Forelimb muscle (tissue), 1 donor: ENCODE results near the gene CHST5. TPM values are rescaled to one million over a fixed set of nuclear protein-coding genes. Genes with fewer than 3 reads are reported as not detected.

Experiments
- DNase-seq: peaks from one replicate; pipeline ENCODE4 v3.0.0-alpha.2; 2013; ENCODE audit warnings: low read depth
- polyA plus RNA-seq: library from polyadenylated mRNA; unstranded; fragments of 120-200 nt; gene quantifications from one replicate; pipeline ENCODE4 v1.2.1, GENCODE V29; 2013; ENCODE audit not compliant: insufficient read length

CHST5 gene
- polyA plus RNA-seq, result 0.27 TPM

DNA sequence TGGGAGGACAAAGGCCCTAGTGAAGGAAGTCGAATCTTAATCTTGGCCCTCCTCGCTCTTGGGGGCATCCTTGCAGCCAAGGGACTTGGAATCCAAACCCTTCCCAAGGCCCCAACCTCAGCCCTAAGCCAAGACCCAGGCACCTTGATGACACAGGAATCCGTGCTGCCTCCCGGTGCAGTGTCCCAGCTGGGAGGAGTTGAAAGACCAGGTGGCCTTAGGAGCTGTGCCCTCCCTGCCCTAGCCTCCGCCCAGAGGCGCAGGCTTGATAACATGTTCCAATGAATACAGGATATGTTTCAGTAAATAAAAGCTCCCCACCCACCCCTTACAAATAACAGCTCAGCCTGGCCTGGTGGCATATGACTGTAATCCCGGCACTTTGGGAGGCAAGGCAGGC is at the start of gene CHST5:
CHST5 (minus strand) TSS at position 208 of the 400 bp plus-strand sequence. CDS start 5,724 bp downstream, outside the sequence.
- DNase-seq, result no peak

GRCh38 chr16:75584108-75584507 is 48.2 kb upstream of the CHST5 start:
- no peak for DNase-seq

DNA sequence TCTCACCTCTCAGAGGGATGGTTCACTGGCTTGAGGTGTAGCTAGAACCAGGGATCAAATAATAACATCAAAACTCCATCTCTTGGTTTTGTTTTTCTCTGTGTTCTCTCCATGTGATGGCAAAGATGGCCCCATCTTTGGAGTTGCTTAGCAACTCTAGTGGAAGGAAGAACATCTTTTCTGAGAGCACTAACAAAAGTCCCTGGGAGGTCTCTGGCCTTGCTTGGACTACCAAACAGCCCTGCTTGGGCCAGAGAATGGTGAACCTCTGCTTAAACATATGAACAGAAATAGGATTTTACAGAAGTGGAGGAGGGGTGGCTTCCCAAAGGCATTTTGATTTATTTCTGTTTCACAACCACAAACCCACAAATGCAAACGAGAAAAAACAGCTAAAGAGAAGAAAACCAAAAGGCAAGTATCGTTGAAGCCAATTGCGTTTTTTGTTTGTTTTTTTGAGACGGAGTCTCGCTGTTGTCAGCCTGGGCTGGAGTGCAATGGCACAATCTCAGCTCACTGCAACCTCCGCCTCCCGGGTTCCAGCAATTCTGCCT is 43.5 kb upstream of the CHST5 start:
- DNase-seq, result no peak

DNA sequence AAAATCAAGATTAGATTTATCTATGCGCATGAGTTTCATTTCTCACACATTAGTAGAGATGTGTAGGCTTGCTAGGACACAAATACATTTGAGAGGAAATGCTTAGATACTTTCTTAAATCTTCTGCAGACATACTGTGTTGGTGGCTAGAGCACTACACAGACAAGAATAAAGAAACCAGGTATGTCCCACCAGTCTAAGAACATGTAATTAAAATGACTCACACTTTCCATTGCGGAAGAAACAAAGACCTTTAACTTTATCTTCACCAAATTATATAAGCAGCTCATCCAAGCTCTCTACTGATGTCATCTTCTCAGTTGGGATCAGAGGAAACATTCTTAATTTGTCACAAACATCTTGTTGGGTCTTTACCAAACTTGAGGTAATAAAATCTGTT is 42.8 kb upstream of the CHST5 start:
- DNase-seq, result no peak

DNA sequence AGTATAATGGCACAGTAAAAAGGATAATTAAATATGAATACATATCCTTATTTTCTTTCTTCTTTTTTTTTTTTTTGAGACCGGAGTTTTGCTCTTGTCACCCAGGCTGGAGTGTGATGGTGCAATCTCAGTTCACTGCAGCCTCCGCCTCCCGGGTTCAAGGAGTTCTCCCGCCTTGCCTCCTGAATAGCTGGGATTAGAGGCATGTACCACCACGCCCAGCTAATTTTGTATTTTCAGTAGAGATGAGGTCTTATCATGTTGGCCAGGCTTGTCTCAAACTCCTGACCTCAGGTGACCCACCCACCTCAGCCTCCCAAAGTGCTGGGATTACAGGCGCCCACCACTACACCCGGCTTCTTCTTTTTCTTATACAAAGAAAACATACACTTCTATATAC is 42.3 kb upstream of the CHST5 start:
- DNase-seq, result no peak

DNA sequence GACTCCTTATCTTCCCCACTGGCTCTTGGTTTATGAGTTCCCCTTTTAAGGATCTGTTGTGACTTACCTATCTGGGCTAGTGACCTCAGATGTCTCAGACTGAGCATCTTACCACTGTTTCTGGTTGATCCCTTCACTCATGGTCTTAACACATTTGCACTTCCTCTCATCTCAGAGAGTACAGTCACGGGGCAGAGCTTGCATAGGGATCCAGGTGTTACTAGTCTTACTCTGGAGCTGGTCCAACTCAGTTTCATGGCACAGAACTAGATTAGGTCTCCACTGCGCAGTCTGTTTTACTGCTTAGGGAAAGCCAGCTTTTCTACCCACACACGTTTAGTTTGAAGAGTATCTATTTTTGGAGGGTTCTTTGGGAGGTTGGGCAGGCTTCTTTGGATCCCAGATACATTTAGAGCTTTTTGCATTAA is 40.5 kb upstream of the CHST5 start:
- DNase-seq, result no peak

GRCh38 chr16:75575958-75576357 is 40.0 kb upstream of the CHST5 start:
- DNase-seq, result no peak

GRCh38 chr16:75573955-75574354 is 38.0 kb upstream of the CHST5 start:
- no peak for DNase-seq

DNA sequence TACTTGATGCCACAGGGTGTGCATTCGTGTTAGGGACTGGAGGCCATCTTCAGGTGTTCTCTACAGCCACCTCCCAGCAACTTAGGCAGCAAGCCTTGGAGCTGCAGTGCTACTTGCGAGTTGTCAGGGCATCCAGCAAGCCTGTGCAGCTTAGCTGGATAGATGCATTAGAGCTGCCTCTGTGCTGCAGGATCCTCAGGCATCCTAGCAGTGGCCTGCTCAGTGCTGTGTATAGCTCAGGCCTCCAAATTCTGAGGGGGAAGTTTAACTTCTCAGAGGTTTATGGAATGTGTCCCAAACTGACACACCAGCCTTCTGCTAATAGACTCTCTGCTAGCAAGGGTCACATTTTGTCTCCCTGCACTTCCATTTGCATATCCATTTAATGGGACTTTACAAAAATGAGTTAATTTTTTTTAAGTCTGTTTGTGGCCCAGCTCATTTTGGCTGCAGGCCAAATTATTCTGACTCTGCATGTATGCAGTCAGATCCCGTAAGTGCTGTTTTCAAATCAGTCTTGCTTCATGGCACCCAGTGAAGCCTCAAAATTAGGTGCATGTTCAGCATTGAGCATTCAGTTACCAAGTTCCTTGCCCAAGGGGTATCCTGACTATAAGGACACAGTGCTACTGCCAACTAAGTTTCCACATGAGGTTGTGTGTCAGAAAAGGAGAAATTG is 37.1 kb upstream of the CHST5 start:
- no peak for DNase-seq

DNA sequence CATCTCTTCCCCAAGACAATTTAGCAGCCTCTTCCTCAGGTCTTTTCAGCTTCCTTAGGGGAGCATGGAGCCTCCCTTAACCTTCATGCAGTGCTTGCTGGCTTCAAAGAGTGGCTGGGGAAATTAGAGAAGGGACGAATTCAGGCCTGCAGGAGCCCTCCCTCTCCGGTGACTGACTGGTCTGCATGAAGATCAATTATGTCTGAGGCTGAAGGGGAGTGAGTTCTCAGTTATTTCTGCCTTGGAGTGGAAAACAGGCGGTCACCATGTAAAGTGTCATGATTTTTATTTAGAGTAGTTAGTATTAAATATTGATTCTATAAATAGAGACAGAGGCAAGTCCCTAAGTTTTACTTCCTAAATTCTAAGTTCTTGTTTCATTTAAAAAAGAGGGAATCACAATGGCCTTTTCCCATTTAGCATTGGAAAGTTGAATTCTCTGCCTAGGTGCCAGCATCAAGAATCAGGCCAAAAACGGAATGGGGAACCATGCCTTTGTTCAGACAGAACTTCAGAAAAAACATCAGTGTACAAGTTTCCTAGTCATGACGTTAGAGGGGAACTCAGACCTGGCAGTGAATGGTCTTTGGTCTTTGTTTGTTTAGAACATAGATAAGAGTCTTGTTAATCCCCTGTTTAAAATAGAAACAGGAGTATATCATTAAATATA is 34.6 kb upstream of the CHST5 start:
- DNase-seq, result no peak

DNA sequence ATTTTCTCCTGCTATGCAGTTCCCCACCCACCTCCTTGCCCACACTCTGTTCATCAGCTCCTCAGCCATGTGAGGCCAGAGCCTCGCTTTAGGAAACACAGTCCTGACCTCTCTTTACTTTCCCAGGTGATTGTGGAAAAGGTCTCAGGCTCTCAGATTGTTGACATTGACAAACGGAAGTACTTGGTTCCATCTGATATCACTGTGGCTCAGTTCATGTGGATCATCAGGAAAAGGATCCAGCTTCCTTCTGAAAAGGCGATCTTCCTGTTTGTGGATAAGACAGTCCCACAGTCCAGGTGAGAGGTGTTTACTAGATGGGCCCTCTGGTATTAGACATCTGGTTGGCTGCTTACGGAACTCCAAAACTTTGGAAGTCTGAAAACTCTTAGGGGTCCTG is 32.0 kb upstream of the CHST5 start:
- DNase-seq, result no peak

- DNase-seq, result no peak
Measured at GRCh38 chr16:75566758-75567255, 30.9 kb upstream of the CHST5 start.

DNA sequence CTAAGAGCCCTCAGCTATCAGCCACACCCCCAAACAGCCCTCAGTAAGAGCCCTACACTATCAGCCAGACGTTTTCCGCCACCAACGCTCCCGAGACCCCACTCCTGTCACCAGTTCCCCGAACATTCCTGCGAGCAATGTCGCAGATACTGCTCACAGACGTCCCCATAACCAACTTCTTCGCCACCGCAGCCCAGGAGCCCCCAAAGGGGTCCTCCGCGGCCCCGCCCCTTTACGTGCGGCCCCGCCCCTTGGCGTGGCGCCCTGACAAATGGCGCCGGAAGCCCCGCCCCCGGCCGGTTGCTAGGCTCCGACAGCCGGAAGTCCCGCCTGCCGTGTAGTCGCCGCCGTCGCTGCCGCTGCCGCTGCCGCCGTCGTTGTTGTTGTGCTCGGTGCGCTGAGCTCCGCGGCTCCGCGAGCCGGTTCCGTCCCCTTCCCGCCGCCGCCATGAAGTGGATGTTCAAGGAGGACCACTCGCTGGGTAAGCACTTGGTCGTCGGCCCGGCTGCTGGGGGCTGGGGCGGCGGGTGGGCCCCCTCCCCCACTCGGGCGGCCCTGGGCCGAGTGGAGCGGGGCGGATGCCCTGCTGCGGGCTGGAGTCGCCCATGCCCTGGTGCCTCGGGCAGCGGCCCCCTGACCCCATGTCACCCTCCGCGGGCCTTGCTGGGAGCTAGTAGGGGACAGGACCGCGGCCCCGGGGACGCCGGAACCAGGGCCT is 30.3 kb upstream of the CHST5 start, which contains the start of gene GABARAPL2:
GABARAPL2 (plus strand) TSS at position 340 of the 718 bp plus-strand sequence; CDS start at position 448, 108 bp downstream.
- DNase-seq, result no peak

DNA sequence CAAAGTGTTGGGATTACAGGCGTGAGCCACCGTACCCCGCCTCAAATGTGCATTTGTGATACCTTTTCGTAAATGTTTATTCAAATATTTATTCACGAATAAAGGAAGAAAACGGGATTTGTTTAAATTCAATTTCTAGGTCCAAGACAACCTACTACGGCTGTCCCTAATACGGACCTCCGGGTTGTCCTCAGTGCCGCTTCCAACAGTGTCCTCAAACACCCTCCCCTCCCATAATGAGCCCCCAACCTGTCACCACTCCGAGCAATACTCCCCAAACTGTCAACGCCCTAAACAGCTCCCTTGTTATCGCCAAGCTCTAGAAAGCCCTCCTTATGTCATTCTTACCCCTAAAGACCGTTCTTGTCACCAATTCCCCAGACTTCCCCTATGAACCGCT is 29.7 kb upstream of the CHST5 start:
- DNase-seq, result no peak

- DNase-seq, result no peak
Measured at GRCh38 chr16:75559564-75560372, 23.9 kb upstream of the CHST5 start.

DNA sequence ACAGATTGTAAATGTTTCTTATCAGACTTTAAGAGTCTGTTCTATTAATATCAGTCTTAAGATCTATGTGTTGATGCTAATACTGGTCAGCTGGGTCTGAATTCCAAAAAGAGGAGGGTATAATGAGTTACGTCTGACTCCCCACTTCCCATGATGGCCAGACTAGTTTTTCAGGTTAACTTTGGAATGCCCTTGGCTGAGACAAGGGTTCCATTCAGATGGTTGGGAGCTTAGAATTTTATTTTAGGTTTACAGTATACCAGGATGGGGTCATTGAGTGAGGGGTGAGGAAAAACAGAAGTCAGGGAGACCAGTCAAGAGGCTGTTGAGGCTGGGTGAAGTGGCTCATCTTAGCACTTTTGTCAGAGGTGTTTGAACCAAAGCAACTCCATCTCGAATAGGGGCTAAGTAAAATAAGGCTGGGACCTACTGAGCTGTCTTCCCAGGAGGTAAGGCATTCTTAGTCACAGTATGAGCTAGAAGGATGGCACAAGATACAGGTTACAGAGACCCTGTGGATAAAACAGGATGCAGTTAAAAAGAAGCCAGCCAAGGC is 23.0 kb upstream of the CHST5 start:
- no peak for DNase-seq

DNA sequence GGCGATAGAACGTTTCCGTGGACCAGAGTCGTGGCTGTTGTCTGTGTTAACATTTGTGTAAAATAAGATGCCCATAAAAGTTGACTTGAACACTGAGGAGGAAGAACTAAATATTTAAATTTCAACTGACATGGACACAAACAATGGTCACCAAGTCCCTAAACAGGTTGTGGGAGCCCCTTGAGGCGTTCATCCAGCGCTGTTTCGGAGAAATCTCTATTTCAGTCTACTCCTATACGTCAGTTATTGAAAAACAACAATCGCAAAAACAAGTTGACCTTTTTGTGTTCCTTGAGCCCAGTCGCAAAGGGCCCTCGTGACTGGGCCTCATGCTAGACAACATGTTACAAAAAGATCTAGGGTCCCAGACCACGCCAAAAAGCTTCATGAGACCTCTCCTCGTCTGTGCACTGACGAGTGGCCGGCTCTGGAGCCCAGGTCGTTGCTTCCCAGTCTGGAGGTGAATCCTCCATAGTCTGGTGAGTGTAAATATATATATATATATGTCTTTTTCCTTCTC is 20.6 kb upstream of the CHST5 start:
- no peak for DNase-seq

DNA sequence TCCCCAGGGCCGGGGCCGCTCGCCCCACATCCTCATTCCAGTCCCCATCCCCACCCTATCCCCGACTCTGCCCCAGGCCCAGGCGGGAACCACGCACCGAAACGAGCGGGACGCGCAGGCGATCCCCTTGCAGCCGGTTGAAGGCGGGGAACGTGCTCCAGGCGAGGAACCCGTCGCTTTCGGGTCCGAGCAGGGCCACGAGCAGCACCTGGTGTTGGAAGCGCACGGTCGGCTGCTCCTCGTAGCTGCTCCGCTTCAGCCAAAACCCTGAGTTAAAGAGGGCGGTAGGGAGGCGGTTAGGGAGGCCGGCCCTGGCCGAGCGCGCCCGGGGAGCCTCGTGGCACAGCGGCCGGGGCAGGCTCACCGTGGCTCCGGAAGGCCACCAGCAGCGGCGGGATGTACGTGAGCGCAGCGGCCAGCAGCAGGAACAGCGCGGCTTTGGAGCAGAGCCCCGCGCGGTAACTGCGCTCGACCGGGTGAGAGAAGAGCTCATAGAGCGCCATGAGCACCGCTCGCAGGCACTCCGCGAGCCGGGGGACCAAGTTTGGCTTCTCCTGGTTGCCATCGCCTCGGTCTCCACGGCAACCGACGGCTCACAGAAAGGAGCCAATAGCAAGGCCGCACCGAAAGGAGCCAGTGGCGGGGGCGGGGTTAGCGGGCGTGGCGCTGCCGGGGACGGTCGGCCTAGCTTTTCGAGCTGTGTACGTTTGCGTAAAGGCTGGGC is 20.0 kb upstream of the CHST5 start, which contains the start of gene TMEM231:
TMEM231 (minus strand) TSS at position 546 of the 724 bp plus-strand sequence; CDS start at position 503, 43 bp downstream.
- DNase-seq, result peak; percentile 86

GRCh38 chr16:75555213-75555706 is 19.4 kb upstream of the CHST5 start:
- DNase-seq, result peak; percentile 70

GRCh38 chr16:75552951-75553350 is 17.0 kb upstream of the CHST5 start:
- no peak for DNase-seq
